ENCODE results near the gene HCN4.
A peak's percentile ranks its signal among the peaks of the same experiment; 100 is the strongest.

HCN4 gene

GRCh38 chr15:73394782-73395181 is 26.0 kb upstream of the HCN4 start:
- TF ChIP-seq CTCF (conservative IDR thresholded peaks at IDR 0.05; ENCODE audit: low read depth, low read length): no peak
- no peak overlapping the region for H3K4me3 ChIP-seq (ENCODE audit: low read depth, low read length)
- no peak for DNase-seq (ENCODE audit: low read depth)

GRCh38 chr15:73393336-73393735 is 24.6 kb upstream of the HCN4 start:
- no peak overlapping the region for H3K4me3 ChIP-seq (ENCODE audit: low read depth, low read length)
- no peak for TF ChIP-seq CTCF (conservative IDR thresholded peaks at IDR 0.05; ENCODE audit: low read depth, low read length)
- DNase-seq (ENCODE audit: low read depth): no peak

GRCh38 chr15:73392025-73392424 is 23.3 kb upstream of the HCN4 start:
- DNase-seq (ENCODE audit: low read depth): no peak
- no peak overlapping the region for H3K4me3 ChIP-seq (ENCODE audit: low read depth, low read length)
- TF ChIP-seq CTCF (conservative IDR thresholded peaks at IDR 0.05; ENCODE audit: low read depth, low read length): no peak

- no peak for TF ChIP-seq CTCF (conservative IDR thresholded peaks at IDR 0.05; ENCODE audit: low read depth, low read length)
- DNase-seq (ENCODE audit: low read depth): no peak
- H3K4me3 ChIP-seq (ENCODE audit: low read depth, low read length): no peak overlapping the region
These were observed 22.5 kb upstream of the HCN4 start for GRCh38 chr15:73391128-73391872.

- H3K4me3 ChIP-seq (ENCODE audit: low read depth, low read length): no peak overlapping the region
- DNase-seq (ENCODE audit: low read depth): peak; percentile 18
- no peak for TF ChIP-seq CTCF (conservative IDR thresholded peaks at IDR 0.05; ENCODE audit: low read depth, low read length)
These were observed 21.3 kb upstream of the HCN4 start for GRCh38 chr15:73389971-73390544.

- no peak for TF ChIP-seq CTCF (conservative IDR thresholded peaks at IDR 0.05; ENCODE audit: low read depth, low read length)
These were observed 20.8 kb upstream of the HCN4 start for GRCh38 chr15:73389539-73389938.

More at GRCh38 chr15:73389539-73389938, 20.8 kb upstream of the HCN4 start:
- H3K4me3 ChIP-seq (ENCODE audit: low read depth, low read length): no peak overlapping the region
- no peak for DNase-seq (ENCODE audit: low read depth)

Data from choroid plexus epithelial cell (primary cell).